ENCODE results near the gene RNASE13.

RNASE13 gene

GRCh38 chr14:21060614-21061346 is 26.2 kb upstream of the RNASE13 start:
- TF ChIP-seq CTCF (IDR thresholded peaks at IDR 0.05; ENCODE audit: low read depth, low read length, missing control alignments) = no peak

GRCh38 chr14:21059842-21060613 is 25.4 kb upstream of the RNASE13 start:
- Histone ChIP-seq H3K4me3 (ENCODE audit: low read depth, low read length) (no peak overlapping the region), H3K27ac (no peak overlapping the region), H3K36me3 (replicated peaks) (no peaks in the 10 kb centered on the region), H3K27me3 (replicated peaks) (no peaks in the 10 kb centered on the region)
- DNase-seq = no peak
- in situ Hi-C loops (cut with HindIII; ENCODE audit: low pct_ligation_motif_present, low sequenced_read_pairs) = no loop called here
- no peak for TF ChIP-seq CTCF (IDR thresholded peaks at IDR 0.05; ENCODE audit: low read depth, low read length, missing control alignments)

More at GRCh38 chr14:21060614-21061346, 26.2 kb upstream of the RNASE13 start:
- no peak overlapping the region for H3K27ac ChIP-seq
- no peak for DNase-seq
- H3K36me3 ChIP-seq (replicated peaks) = no peaks in the 10 kb centered on the region
- H3K4me3 ChIP-seq (ENCODE audit: low read depth, low read length) = no peak overlapping the region
- in situ Hi-C loops (cut with HindIII; ENCODE audit: low pct_ligation_motif_present, low sequenced_read_pairs) = no loop called here
- H3K27me3 ChIP-seq (replicated peaks) = no peaks in the 10 kb centered on the region

DNA sequence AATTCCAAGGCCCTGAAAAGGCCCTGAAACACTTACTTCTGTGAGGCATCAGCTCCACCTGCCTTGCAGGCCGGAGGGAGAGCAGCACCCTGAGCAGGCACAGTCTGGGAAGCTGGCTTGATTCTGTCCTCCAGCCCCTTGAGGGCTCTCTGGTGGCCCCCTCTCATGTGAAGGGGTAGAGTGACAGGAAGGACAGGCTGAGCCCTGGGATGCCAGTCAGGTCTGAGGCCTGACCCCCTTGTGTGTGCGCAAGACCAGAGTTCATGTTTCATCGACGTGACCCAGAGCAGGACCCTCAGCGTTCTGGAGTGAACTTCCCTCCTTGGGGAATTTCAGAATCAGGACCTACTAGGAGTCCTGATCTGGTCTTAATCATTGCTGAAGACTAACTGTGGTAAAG is 24.3 kb upstream of the RNASE13 start:
- no peak overlapping the region for H3K27ac ChIP-seq
- DNase-seq = no peak
- no peak overlapping the region for H3K4me3 ChIP-seq (ENCODE audit: low read depth, low read length)
- in situ Hi-C loops (cut with HindIII; ENCODE audit: low pct_ligation_motif_present, low sequenced_read_pairs) = no loop called here
- H3K36me3 ChIP-seq (replicated peaks) = no peaks in the 10 kb centered on the region
- TF ChIP-seq CTCF (IDR thresholded peaks at IDR 0.05; ENCODE audit: low read depth, low read length, missing control alignments) = no peak
- H3K27me3 ChIP-seq (replicated peaks) = no peaks in the 10 kb centered on the region

DNA sequence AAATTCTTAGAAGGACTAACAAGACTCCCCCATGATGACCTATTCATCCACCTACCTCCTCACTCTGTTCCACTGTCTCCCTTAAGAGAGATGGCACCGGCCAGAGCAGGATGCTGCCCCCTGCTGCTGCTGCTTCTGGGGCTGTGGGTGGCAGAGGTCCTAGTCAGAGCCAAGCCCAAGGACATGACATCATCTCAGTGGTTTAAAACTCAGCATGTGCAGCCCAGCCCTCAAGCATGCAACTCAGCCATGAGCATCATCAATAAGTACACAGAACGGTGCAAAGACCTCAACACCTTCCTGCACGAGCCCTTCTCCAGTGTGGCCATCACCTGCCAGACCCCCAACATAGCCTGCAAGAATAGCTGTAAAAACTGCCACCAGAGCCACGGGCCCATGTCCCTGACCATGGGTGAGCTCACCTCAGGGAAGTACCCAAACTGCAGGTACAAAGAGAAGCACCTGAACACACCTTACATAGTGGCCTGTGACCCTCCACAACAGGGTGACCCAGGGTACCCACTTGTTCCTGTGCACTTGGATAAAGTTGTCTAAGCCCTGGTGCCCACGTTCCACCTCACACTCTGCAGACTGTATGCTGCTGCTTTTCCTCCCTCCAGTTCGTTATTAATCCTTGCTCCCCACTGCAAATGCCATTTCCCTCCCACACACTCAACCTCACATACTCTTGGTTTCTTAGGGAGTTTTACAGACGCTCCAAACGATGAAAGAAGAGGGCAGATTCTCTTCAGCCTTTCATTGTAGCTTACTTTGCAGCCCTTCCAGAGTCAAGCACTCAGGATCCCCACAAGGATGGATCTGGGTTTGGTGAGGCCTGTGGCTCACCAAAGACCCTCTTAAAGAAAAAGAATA is 23.4 kb upstream of the RNASE13 start, which contains the start of gene RNASE8:
TSS of gene RNASE8 (plus strand) at position 20 of the 873 bp plus-strand sequence. CDS start at position 91, 71 bp downstream.
- Histone ChIP-seq H3K36me3 (replicated peaks) (no peaks in the 10 kb centered on the region), H3K27ac (no peak within 1 kb of the TSS), H3K4me3 (ENCODE audit: low read depth, low read length) (no peak within 1 kb of the TSS), H3K27me3 (replicated peaks) (no peaks in the 10 kb centered on the region)
- in situ Hi-C loops (cut with HindIII; ENCODE audit: low pct_ligation_motif_present, low sequenced_read_pairs) = no loop called here
- TF ChIP-seq CTCF (IDR thresholded peaks at IDR 0.05; ENCODE audit: low read depth, low read length, missing control alignments) = peak; percentile 58
- no peak for DNase-seq

- no peak overlapping the region for H3K4me3 ChIP-seq (ENCODE audit: low read depth, low read length)
- in situ Hi-C loops (cut with HindIII; ENCODE audit: low pct_ligation_motif_present, low sequenced_read_pairs) = no loop called here
- no peak overlapping the region for H3K27ac ChIP-seq
- no peaks in the 10 kb centered on the region for H3K27me3 ChIP-seq (replicated peaks)
- no peak for DNase-seq
- TF ChIP-seq CTCF (IDR thresholded peaks at IDR 0.05; ENCODE audit: low read depth, low read length, missing control alignments) = no peak
- no peaks in the 10 kb centered on the region for H3K36me3 ChIP-seq (replicated peaks)
Observed at GRCh38 chr14:21056520-21057163, 22.0 kb upstream of the RNASE13 start.

Data from brain microvascular endothelial cell (primary cell).